Measurements from ENCODE around the gene C6orf132. TPM values are rescaled to one million over a fixed set of nuclear protein-coding genes. Genes with fewer than 3 reads are reported as not detected.

The C6orf132 gene
- total RNA-seq, 1 donor = 4.3 TPM

DNA sequence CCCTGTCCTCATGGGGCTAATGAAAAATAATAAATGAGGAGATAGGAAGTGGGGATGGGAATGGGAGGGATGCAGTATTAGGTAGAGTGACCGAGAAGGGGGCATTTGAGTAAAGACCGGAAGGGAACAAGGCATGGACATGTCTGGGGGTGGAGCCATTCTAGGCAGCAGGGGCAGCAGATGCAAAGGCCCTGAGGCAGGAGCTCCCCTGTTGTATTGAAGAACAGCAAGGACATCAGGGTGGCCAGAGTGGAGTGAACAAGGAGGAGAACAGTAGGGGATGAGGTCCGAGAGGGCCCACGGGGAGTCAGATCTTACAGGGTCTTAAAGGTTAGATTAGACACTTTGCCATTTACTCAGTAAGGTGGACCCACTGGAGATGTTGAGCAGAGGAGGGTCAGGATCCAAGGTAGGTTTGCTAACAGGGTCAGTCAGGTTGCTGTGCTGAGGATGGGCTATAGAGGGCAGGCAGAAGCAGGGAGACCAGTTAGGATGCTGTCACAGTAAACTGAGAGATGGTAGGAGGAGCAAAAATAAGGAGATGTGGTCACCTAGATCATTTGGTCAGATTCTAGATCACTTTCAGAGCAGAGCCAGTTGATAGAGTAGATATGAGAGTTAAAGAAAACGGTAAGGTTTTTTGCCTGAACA, 73.4 kb downstream of the C6orf132 start:
- no peak for DNase-seq (ENCODE audit: low read depth)
- TF ChIP-seq, protein P1, sequence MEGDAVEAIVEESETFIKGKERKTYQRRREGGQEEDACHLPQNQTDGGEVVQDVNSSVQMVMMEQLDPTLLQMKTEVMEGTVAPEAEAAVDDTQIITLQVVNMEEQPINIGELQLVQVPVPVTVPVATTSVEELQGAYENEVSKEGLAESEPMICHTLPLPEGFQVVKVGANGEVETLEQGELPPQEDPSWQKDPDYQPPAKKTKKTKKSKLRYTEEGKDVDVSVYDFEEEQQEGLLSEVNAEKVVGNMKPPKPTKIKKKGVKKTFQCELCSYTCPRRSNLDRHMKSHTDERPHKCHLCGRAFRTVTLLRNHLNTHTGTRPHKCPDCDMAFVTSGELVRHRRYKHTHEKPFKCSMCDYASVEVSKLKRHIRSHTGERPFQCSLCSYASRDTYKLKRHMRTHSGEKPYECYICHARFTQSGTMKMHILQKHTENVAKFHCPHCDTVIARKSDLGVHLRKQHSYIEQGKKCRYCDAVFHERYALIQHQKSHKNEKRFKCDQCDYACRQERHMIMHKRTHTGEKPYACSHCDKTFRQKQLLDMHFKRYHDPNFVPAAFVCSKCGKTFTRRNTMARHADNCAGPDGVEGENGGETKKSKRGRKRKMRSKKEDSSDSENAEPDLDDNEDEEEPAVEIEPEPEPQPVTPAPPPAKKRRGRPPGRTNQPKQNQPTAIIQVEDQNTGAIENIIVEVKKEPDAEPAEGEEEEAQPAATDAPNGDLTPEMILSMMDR (IDR thresholded peaks at IDR 0.05; ENCODE audit: insufficient read depth, low read depth, low read length) = no peak
- no peak overlapping the region for H3K4me3 ChIP-seq (ENCODE audit: low read depth, low read length)

DNA sequence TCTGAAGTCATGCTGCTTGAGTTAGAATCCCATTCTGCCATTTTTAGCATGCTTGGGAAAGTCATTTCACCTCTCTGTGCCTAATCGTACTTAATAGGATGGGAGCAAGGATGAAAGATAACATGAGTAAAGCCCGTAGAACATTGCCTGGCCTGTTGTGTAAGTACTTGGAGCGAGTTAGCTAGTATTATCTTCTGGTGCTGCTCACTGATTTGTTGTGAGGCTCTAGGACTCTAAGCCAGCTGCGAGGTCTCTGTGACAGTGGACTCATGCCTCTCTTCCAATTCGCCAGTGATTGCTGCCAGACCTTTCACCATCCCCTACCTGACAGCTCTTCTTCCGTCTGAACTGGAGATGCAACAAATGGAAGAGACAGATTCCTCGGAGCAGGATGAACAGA, 74.2 kb downstream of the C6orf132 start:
- DNase-seq (ENCODE audit: low read depth) = no peak
- TF ChIP-seq, protein P1 (IDR thresholded peaks at IDR 0.05; ENCODE audit: insufficient read depth, low read depth, low read length) = no peak
- H3K4me3 ChIP-seq (ENCODE audit: low read depth, low read length) = no peak overlapping the region

DNA sequence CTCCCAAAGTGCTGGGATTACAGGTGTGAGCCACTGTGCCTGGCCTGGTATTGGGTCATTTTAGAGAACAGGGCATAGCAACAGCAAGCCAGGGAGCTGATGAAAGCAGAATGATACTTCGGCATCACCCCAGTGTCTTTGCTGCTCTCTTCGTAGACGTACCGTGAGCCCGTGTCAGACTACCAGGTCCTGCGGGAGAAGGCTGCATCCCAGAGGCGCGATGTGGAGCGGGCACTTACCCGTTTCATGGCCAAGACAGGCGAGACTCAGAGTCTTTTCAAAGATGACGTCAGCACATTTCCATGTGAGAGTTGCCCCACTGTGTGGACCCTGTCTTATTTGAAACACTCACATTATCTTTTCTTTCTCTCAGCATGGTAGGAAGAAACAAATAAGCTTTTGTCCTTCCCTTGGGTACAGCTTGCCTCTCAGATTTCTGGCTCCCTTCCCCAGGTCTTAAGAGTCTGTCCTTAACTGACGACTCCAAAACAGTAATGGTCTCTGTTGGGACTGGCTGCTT, 76.2 kb downstream of the C6orf132 start:
- TF ChIP-seq, protein P1 (IDR thresholded peaks at IDR 0.05; ENCODE audit: insufficient read depth, low read depth, low read length) = no peak
- no peak for DNase-seq (ENCODE audit: low read depth)
- no peak overlapping the region for H3K4me3 ChIP-seq (ENCODE audit: low read depth, low read length)

DNA sequence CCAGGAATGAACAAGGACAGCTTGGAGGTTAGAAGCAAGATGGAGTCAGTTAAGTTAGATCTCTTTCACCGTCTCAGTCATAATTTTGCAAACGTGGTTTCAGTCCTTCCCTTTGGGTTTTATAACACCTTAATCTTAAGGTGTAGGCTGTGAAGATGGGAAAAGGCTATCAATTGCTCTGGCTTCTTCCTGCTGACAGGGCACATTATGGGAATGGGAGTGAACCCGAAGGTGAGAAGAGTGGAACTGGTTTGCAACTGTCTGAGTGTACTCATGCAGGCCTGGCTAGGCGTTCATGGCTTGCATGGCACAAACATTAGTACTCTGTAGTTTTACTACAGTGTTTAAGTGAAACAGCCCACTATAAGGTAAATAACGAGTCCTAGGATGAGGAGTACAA, 82.7 kb downstream of the C6orf132 start:
- TF ChIP-seq, protein P1 (IDR thresholded peaks at IDR 0.05; ENCODE audit: insufficient read depth, low read depth, low read length) = no peak
- H3K4me3 ChIP-seq (ENCODE audit: low read depth, low read length) = no peak overlapping the region
- DNase-seq (ENCODE audit: low read depth) = no peak

DNA sequence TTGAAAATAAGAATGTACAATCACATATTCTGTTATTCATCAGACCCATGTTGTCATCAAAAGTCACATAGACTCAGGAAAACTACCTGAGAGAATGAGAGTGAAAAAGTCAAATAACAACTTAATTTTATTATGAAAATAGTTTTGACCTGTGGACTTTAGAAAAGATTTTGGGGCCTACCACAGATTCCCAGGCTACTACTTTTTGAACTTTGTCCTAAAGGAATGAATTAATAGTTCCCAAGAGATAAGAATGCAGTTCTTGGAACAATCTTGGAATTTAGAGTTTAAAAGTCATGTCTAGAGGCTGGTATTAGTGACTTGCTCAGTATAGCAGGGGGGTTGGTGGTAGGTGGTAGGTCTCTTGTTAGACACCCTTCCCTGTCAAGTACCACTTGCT, 88.8 kb downstream of the C6orf132 start:
- TF ChIP-seq, protein P1 (IDR thresholded peaks at IDR 0.05; ENCODE audit: insufficient read depth, low read depth, low read length) = no peak
- DNase-seq (ENCODE audit: low read depth) = no peak
- H3K4me3 ChIP-seq (ENCODE audit: low read depth, low read length) = no peak overlapping the region

DNA sequence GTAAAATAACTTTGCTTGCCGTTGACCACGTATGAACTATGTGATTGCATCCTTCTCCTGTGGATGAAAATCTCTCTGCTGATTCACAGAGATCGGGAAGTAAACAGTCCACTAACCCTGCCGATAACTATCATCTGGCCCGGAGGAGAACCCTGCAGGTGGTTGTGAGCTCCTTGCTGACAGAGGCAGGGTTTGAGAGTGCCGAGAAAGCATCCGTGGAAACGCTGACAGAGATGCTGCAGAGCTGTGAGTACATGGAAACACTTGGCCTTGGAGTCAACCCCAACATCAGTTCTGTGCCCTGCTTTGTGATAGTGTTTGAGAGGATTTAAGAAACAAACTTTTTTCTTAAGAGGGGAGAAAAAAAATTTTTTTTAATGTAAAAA, 91.2 kb downstream of the C6orf132 start:
- DNase-seq (ENCODE audit: low read depth) = no peak
- TF ChIP-seq, protein P1 (IDR thresholded peaks at IDR 0.05; ENCODE audit: insufficient read depth, low read depth, low read length) = no peak
- H3K4me3 ChIP-seq (ENCODE audit: low read depth, low read length) = peak overlapping the region; percentile 86

Other genes with a start within 250 kb of the C6orf132 start
- 2.3 and 3.0 TPM in 2 replicates for gene USP49, start 247.2 kb downstream of the C6orf132 start, total RNA-seq
- 31.9 and 40.2 TPM in 2 replicates for gene MED20, start 221.5 kb downstream of the C6orf132 start, total RNA-seq
- 13.2 and 20.7 TPM in 2 replicates for gene BYSL, start 221.1 kb downstream of the C6orf132 start, total RNA-seq
- gene CCND3, start 200.8 kb downstream of the C6orf132 start, total RNA-seq = 25.8 and 42.3 TPM in 2 replicates
- gene TAF8, start 92.1 kb downstream of the C6orf132 start, total RNA-seq = 16.0 and 20.0 TPM in 2 replicates
- 0.32 TPM in 1 of 2 replicates, not detected in the other for gene GUCA1A, start 30.7 kb upstream of the C6orf132 start, total RNA-seq
- gene GUCA1B, start 52.3 kb upstream of the C6orf132 start, total RNA-seq = not detected in 2 replicates
- gene MRPS10, start 75.2 kb upstream of the C6orf132 start, total RNA-seq = 47.0 and 66.5 TPM in 2 replicates

Measured in fibroblast of villous mesenchyme (primary cell).